H1 (cell line): Measurements from ENCODE around the gene OASL. TPM values are rescaled to one million over a fixed set of nuclear protein-coding genes. Genes with fewer than 3 reads are reported as not detected.

Source experiments
- CTCF ChIA-PET: fragments of 300-600 bp; sonication (Branson Sonifier 250); formaldehyde crosslinking; loops from one replicate; lab custom pipeline; 2021; ENCODE audit not compliant: partially characterized antibody; lab: Charles Lee
- POLR2A ChIA-PET: fragments of 300-600 bp; sonication (Branson Sonifier 250); formaldehyde crosslinking; loops from one replicate; lab custom pipeline; 2021; ENCODE audit warnings: inconsistent platforms; ENCODE audit not compliant: partially characterized antibody; lab: Charles Lee
- DNase-seq, 2 experiments: peaks; one replicate each; pipeline versions ENCODE4 v3.0.0 to v3.0.0-alpha.2; 2010 to 2022; ENCODE audit warnings: low spot score in 2 of 2, low read depth in 1 of 2, mixed read lengths in 1 of 2
- FAIRE-seq: peaks from 2 replicates; lab custom pipeline; 2011; peaks lifted over from hg19 to GRCh38; lab: Jason Lieb, UNC
- H2AFZ ChIP-seq: 2 replicates; pipeline ENCODE4 v1.8.1; 2012; ENCODE audit warnings: low read length, inconsistent platforms
- H2AK5ac ChIP-seq: 2 replicates; pipeline ENCODE4 v1.6.1; 2013; ENCODE audit warnings: low read depth, low read length
- H2BK120ac ChIP-seq: replicated peaks from 2 replicates; pipeline ENCODE3; 2013; ENCODE audit warnings: low read depth, low read length, inconsistent platforms
- H2BK12ac ChIP-seq: 2 replicates; pipeline ENCODE4 v1.6.1; 2013; ENCODE audit warnings: low read depth, low read length
- H2BK15ac ChIP-seq: 2 replicates; pipeline ENCODE4 v1.6.1; 2013; ENCODE audit warnings: low read length
- H2BK20ac ChIP-seq: 2 replicates; pipeline ENCODE4 v1.6.1; 2013; ENCODE audit warnings: low read length
- H2BK5ac ChIP-seq: 2 replicates; pipeline ENCODE4 v1.6.1; 2013; ENCODE audit warnings: low read depth, low read length
- H3K14ac ChIP-seq: 2 replicates; pipeline ENCODE4 v1.6.1; 2013; ENCODE audit warnings: inconsistent platforms; ENCODE audit not compliant: insufficient read length
- H3K18ac ChIP-seq: 2 replicates; pipeline ENCODE4 v1.6.1; 2013; ENCODE audit warnings: low read length; ENCODE audit errors: extremely low read depth
- H3K23ac ChIP-seq: 2 replicates; pipeline ENCODE4 v1.6.1; 2013; ENCODE audit warnings: inconsistent platforms; ENCODE audit not compliant: insufficient read length
- H3K23me2 ChIP-seq: 2 replicates; pipeline ENCODE4 v1.6.1; 2013; ENCODE audit warnings: low read depth, low read length
- H3K27ac ChIP-seq: 2 replicates; pipeline ENCODE4 v1.6.1; 2011; ENCODE audit warnings: low read depth, low read length, inconsistent platforms
- H3K27me3 ChIP-seq, 4 experiments: replicated peaks in 1 of 4; 1 replicate in 1 of 4; 2 replicates in 3 of 4; pipeline versions ENCODE4 v1.6.1 to v1.8.1; 2011 to 2013; ENCODE audit warnings: low read length in 3 of 4, mild to moderate bottlenecking in 3 of 4, inconsistent platforms in 2 of 4, mixed read lengths in 2 of 4, moderate library complexity in 1 of 4; ENCODE audit not compliant: control insufficient read depth in 3 of 4, insufficient read depth in 3 of 4; ENCODE audit errors: extremely low read depth in 1 of 4
- H3K36me3 ChIP-seq, 4 experiments: 2 replicates each; pipeline versions ENCODE4 v1.6.1 to v1.8.1; 2011 to 2013; ENCODE audit warnings: mild to moderate bottlenecking in 4 of 4, low read length in 3 of 4, moderate library complexity in 2 of 4, control low read depth in 1 of 4, inconsistent platforms in 1 of 4; ENCODE audit not compliant: insufficient read depth in 4 of 4, control insufficient read depth in 2 of 4
- H3K4ac ChIP-seq: replicated peaks from 2 replicates; pipeline ENCODE3; 2013; ENCODE audit warnings: low read length, low read depth, mixed read lengths, inconsistent platforms; ENCODE audit not compliant: insufficient read length
- H3K4me1 ChIP-seq, 4 experiments: replicated peaks in 1 of 4; 1 replicate in 1 of 4; 2 replicates in 3 of 4; pipeline versions ENCODE4 v1.6.1 to v1.8.1; 2011 to 2013; ENCODE audit warnings: low read length in 3 of 4, inconsistent platforms in 2 of 4, mixed read lengths in 1 of 4; ENCODE audit not compliant: insufficient read depth in 4 of 4, control insufficient read depth in 3 of 4
- H3K4me2 ChIP-seq, 2 experiments: 2 replicates each; pipeline versions ENCODE4 v1.6.1 to v1.8.1; 2011 to 2013; ENCODE audit warnings: low read depth in 2 of 2, low read length in 2 of 2, control low read depth in 1 of 2, inconsistent platforms in 1 of 2, mild to moderate bottlenecking in 1 of 2; ENCODE audit not compliant: insufficient read depth in 1 of 2
- H3K4me3 ChIP-seq, 4 experiments: fragments of 200-600, 300-600 bp in 1 of 4; sonication (generic), shearing (Covaris generic), sonication (Bioruptor Twin) in 1 of 4; 2 replicates each; pipeline versions ENCODE4 v1.5.1 to v1.8.1; 2011 to 2016; ENCODE audit warnings: low read length in 4 of 4, low read depth in 3 of 4, control low read depth in 2 of 4, inconsistent platforms in 2 of 4, mild to moderate bottlenecking in 2 of 4, mixed read lengths in 1 of 4, moderate library complexity in 1 of 4; ENCODE audit not compliant: insufficient read depth in 2 of 4; ENCODE audit errors: extremely low read depth in 1 of 4
- H3K56ac ChIP-seq: replicated peaks from 2 replicates; pipeline ENCODE3; 2013; ENCODE audit warnings: low read depth, mild to moderate bottlenecking, mixed read lengths, low read length, inconsistent platforms; ENCODE audit not compliant: insufficient read length
- H3K79me1 ChIP-seq: 2 replicates; pipeline ENCODE4 v1.6.1; 2013; ENCODE audit warnings: low read depth, low read length, control low read depth
- H3K79me2 ChIP-seq, 2 experiments: 2 replicates each; pipeline versions ENCODE4 v1.6.1 to v1.8.1; 2012 to 2013; ENCODE audit warnings: low read length in 2 of 2, mild to moderate bottlenecking in 2 of 2, inconsistent platforms in 1 of 2; ENCODE audit not compliant: insufficient read depth in 2 of 2, control insufficient read depth in 1 of 2
- H3K9ac ChIP-seq, 4 experiments: replicated peaks in 1 of 4; 1 replicate in 1 of 4; 2 replicates in 3 of 4; pipeline versions ENCODE4 v1.6.1 to v1.8.1; 2011 to 2013; ENCODE audit warnings: low read depth in 3 of 4, low read length in 3 of 4, control low read depth in 2 of 4, mild to moderate bottlenecking in 2 of 4, moderate library complexity in 2 of 4, inconsistent platforms in 1 of 4; ENCODE audit errors: extremely low read depth in 1 of 4
- H3K9me3 ChIP-seq, 2 experiments: 2 replicates each; pipeline versions ENCODE4 v1.6.1 to v1.8.1; 2012 to 2013; ENCODE audit warnings: mild to moderate bottlenecking in 2 of 2, moderate library complexity in 2 of 2, control low read depth in 1 of 2, inconsistent platforms in 1 of 2, low read depth in 1 of 2, low read length in 1 of 2, mixed read lengths in 1 of 2; ENCODE audit not compliant: insufficient read depth in 2 of 2
- H4K20me1 ChIP-seq, 2 experiments: replicated peaks in 1 of 2; 2 replicates each; pipeline versions ENCODE3 to v1.8.1; 2011 to 2013; ENCODE audit warnings: inconsistent platforms in 2 of 2, low read length in 2 of 2, mild to moderate bottlenecking in 1 of 2; ENCODE audit not compliant: insufficient read depth in 2 of 2, control insufficient read depth in 1 of 2
- H4K5ac ChIP-seq: 2 replicates; pipeline ENCODE4 v1.6.1; 2013; ENCODE audit warnings: low read length, low read depth, mixed read lengths, inconsistent platforms; ENCODE audit not compliant: insufficient read length
- H4K8ac ChIP-seq: 2 replicates; pipeline ENCODE4 v1.8.0; 2013; ENCODE audit warnings: mild to moderate bottlenecking, moderate library complexity, low read length, inconsistent platforms; ENCODE audit not compliant: insufficient read depth; ENCODE audit errors: extremely low read depth
- H4K91ac ChIP-seq: replicated peaks from 2 replicates; pipeline ENCODE3; 2013; ENCODE audit warnings: low read length, mixed read lengths, inconsistent platforms; ENCODE audit not compliant: insufficient read length
- EGR1 ChIP-seq: IDR thresholded peaks from 2 replicates; pipeline ENCODE4 v1.6.1; 2011; ENCODE audit warnings: low read depth, low read length, borderline replicate concordance
- FOSL1 ChIP-seq: IDR thresholded peaks from 2 replicates; pipeline ENCODE4 v1.6.1; 2011; ENCODE audit warnings: mild to moderate bottlenecking, low read depth, low read length, moderate library complexity; ENCODE audit not compliant: insufficient read depth
- JUN ChIP-seq: IDR thresholded peaks from 2 replicates; pipeline ENCODE4 v1.6.1; 2011; ENCODE audit warnings: low read depth, mild to moderate bottlenecking, improper control_type of control experiment, low read length
- TBP ChIP-seq: IDR thresholded peaks from 2 replicates; pipeline ENCODE4 v1.6.1; 2011; ENCODE audit warnings: low read depth, low read length, improper control_type of control experiment
- WGBS, 2 experiments: shearing (Covaris generic) in 1 of 2; methylation state at CpG; one replicate each; pipeline versions ENCODE4 v1.1.6 to v1.1.7; 2013 to 2015; ENCODE audit warnings: low lambda C conversion rate in 2 of 2, mixed read lengths in 2 of 2, inconsistent platforms in 1 of 2, low coverage in 1 of 2, missing lambda C conversion rate in 1 of 2; ENCODE audit not compliant: insufficient replicate concordance in 2 of 2, insufficient coverage in 1 of 2, insufficient read length in 1 of 2; ENCODE audit errors: extremely low coverage in 1 of 2, missing lambda C conversion rate in 1 of 2; 5-methylcytosine and 5-hydroxymethylcytosine counted together
- polyA plus RNA-seq, 7 experiments: library from polyadenylated mRNA; depleted of rRNA in 3 of 7; stranded (reverse) in 5 of 7; unstranded in 2 of 7; fragments of >200 nt in 5 of 7; fragments of 200-250 nt in 2 of 7; gene quantifications; 1 replicate in 5 of 7; 2 replicates in 1 of 7; 4 replicates in 1 of 7; pipeline versions ENCODE4 v1.2.1 to v1.2.3, GENCODE V29; 2011 to 2013; ENCODE audit warnings: missing spikeins in 2 of 7, mixed read lengths in 2 of 7
- total RNA-seq: library from RNA; stranded (reverse); fragmentation: NEBNext Ultra II Directional; extraction: Animal tissue kit (Norgen Biotek cat#: 25700); gene quantifications from 2 replicates; pipeline ENCODE4 v1.2.1, GENCODE V29; 2021

Gene OASL
- total and polyA plus RNA-seq, 2 of the 8 experiments (the other 6 are each of a cell fraction or from before 2014, with no cell fraction given) = not detected

- Histone ChIP-seq H2BK5ac (no peak overlapping the region), H3K4me3 (no peak overlapping the region), H3K4me2 (no peak overlapping the region), H3K23me2 (no peaks in the 10 kb centered on the region), H2AK5ac (no peak overlapping the region), H3K9ac (no peak overlapping the region), H3K9me3 (peaks cover 12 to 17% of the 10 kb centered on the region in 2 experiments; a peak in 3 of 4 replicates), H2AFZ (no peak overlapping the region), H3K56ac (no peak overlapping the region), H4K20me1 (no peaks in the 10 kb centered on the region), H3K79me2 (no peaks in the 10 kb centered on the region), H4K8ac (no peak overlapping the region), H2BK120ac (no peak overlapping the region), H3K27me3 (no peaks in the 10 kb centered on the region), H4K91ac (no peak overlapping the region), H3K18ac (no peak overlapping the region), H2BK12ac (no peak overlapping the region), H3K27ac (no peak overlapping the region)
- POLR2A ChIA-PET = interaction anchor here (0.9 kb wide), 1 partner anchor 14 kb away, joined by 3 read pairs; no protein-coding TSS in a partner anchor
- DNase-seq = no peak
- WGBS, 2 experiments = 88% methylated on average over 3 of the region's 3 CpGs; no CpG with 5 or more reads in 1 of the 2 experiments
- TF ChIP-seq EGR1 (no peak), TBP (no peak), FOSL1 (no peak), JUN (no peak)
- TF ChIP-seq, all 59 proteins: peak for 0
- no peak for FAIRE-seq
- Histone ChIP-seq H3K36me3 (no peaks in the 10 kb centered on the region), H3K79me1 (no peaks in the 10 kb centered on the region), H3K4me1 (no peaks in the 10 kb centered on the region), H3K4ac (no peak overlapping the region), H3K23ac (no peak overlapping the region), H4K5ac (no peak overlapping the region), H2BK20ac (no peak overlapping the region), H2BK15ac (no peak overlapping the region), H3K14ac (no peak overlapping the region)
- CTCF ChIA-PET = interaction anchor here (0.7 to 1.5 kb wide), 4 partner anchors 10 to 66 kb away, joined by 4 to 7 read pairs (median 6); no protein-coding TSS in a partner anchor
Observed at GRCh38 chr12:121072147-121072546, 33.1 kb upstream of the OASL start.
